ENCODE data around the gene TEAD3.

DNA sequence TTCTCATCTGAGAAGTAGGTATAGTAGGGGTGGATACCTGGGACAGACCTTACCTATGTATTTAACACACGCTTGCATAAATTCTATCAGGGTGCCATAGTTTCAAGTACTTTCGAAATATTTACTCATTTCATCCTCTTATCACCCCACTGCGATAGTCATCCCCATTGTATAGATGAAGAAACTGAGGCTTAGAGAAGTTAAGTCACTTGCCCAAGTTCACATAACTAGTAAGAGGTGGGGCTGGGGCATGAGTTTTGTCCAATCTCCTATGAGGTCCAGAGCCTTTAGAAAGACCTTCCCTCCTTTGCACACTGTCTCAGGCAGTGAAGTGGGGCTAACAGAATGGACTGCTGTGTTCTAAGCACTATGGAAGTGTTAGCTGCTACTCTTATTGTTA lies 9.7 kb upstream of the TEAD3 start:
- TF ChIP-seq POLR2A (IDR thresholded peaks at IDR 0.05) (no peak), CTCF (IDR thresholded peaks at IDR 0.05) (no peak), POLR2AphosphoS5 (IDR thresholded peaks at IDR 0.05) (no peak), EP300 (IDR thresholded peaks at IDR 0.05) (no peak)
